Fibroblast of lung (primary cell): ENCODE data around the gene ARHGEF11. TPM values are rescaled to one million over a fixed set of nuclear protein-coding genes. Genes with fewer than 3 reads are reported as not detected.
A peak's percentile ranks its signal among the peaks of the same experiment; 100 is the strongest.

Source experiments
- DNase-seq, 2 donors: peaks; one replicate each; pipeline versions ENCODE4 v3.0.0 to v3.0.0-alpha.2; 2010; ENCODE audit warnings: low read depth in 2 of 2
- H2AFZ ChIP-seq: 2 replicates; pipeline ENCODE4 v1.5.1; 2012; ENCODE audit warnings: low read length, control low read depth, inconsistent platforms
- H3K27ac ChIP-seq: 2 replicates; pipeline ENCODE4 v1.5.1; 2011; ENCODE audit warnings: low read length, control low read depth; ENCODE audit not compliant: insufficient read depth
- H3K27me3 ChIP-seq: 2 replicates; pipeline ENCODE4 v1.5.1; 2011; ENCODE audit warnings: mild to moderate bottlenecking, low read length; ENCODE audit not compliant: control insufficient read depth, insufficient read depth
- H3K36me3 ChIP-seq: 2 replicates; pipeline ENCODE4 v1.5.1; 2011; ENCODE audit warnings: low read length; ENCODE audit not compliant: control insufficient read depth, insufficient read depth
- H3K4me1 ChIP-seq: 2 replicates; pipeline ENCODE4 v1.5.1; 2011; ENCODE audit warnings: low read length; ENCODE audit not compliant: control insufficient read depth, insufficient read depth; ENCODE audit errors: extremely low read depth
- H3K4me2 ChIP-seq: 2 replicates; pipeline ENCODE4 v1.5.1; 2011; ENCODE audit warnings: low read length, control low read depth; ENCODE audit not compliant: insufficient read depth; ENCODE audit errors: extremely low read depth
- H3K4me3 ChIP-seq, 4 experiments: fragments of 200-600 bp in 1 of 4; sonication (generic) in 1 of 4; replicated peaks in 1 of 4; 2 replicates each; pipeline ENCODE4 v1.5.1; 2011 to 2016; ENCODE audit warnings: low read length in 4 of 4, low read depth in 3 of 4, mild to moderate bottlenecking in 3 of 4, control low read depth in 2 of 4, inconsistent platforms in 1 of 4, mixed read lengths in 1 of 4; ENCODE audit not compliant: insufficient read depth in 1 of 4; ENCODE audit errors: control extremely low read depth in 1 of 4
- H3K79me2 ChIP-seq: 2 replicates; pipeline ENCODE4 v1.5.1; 2012; ENCODE audit warnings: mild to moderate bottlenecking, low read length, inconsistent platforms; ENCODE audit not compliant: control insufficient read depth, insufficient read depth
- H3K9ac ChIP-seq: 2 replicates; pipeline ENCODE4 v1.5.1; 2011; ENCODE audit warnings: mild to moderate bottlenecking, low read length, control low read depth; ENCODE audit not compliant: insufficient read depth
- H3K9me3 ChIP-seq: 2 replicates; pipeline ENCODE4 v1.5.1; 2012; ENCODE audit warnings: low read depth, low read length; ENCODE audit not compliant: control insufficient read depth, insufficient read depth
- H4K20me1 ChIP-seq: 2 replicates; pipeline ENCODE4 v1.5.1; 2011; ENCODE audit warnings: low read length; ENCODE audit not compliant: control insufficient read depth, insufficient read depth; ENCODE audit errors: extremely low read depth
- CTCF ChIP-seq, 2 donors: IDR thresholded peaks in 1 of 2; conservative IDR thresholded peaks in 1 of 2; 1 replicate in 1 of 2; 2 replicates in 1 of 2; pipeline ENCODE4 v1.5.1; 2011 to 2012; ENCODE audit warnings: low read length in 2 of 2, control low read depth in 1 of 2, inconsistent platforms in 1 of 2, low read depth in 1 of 2, mild to moderate bottlenecking in 1 of 2
- EZH2 ChIP-seq: IDR thresholded peaks from 2 replicates; pipeline ENCODE4 v1.5.1; 2012; ENCODE audit warnings: low read length, control low read depth, mild to moderate bottlenecking; ENCODE audit errors: missing control alignments
- polyA plus RNA-seq, 2 donors: library from polyadenylated mRNA; depleted of rRNA in 1 of 2; stranded (reverse) in 1 of 2; unstranded in 1 of 2; fragments of >200 nt; gene quantifications; 2 replicates each; pipeline ENCODE4 v1.2.1, GENCODE V29; 2011 to 2012; ENCODE audit warnings: missing spikeins in 1 of 2
- total RNA-seq: library from RNA; depleted of rRNA; stranded (reverse); fragments of >200 nt; gene quantifications from 2 replicates; pipeline ENCODE4 v1.2.1, GENCODE V29; 2014

The ARHGEF11 gene
- total and polyA plus RNA-seq, 2 donors (not counting 1 experiment from before 2014, with no cell fraction given), result 12.8 to 29.1 TPM

GRCh38 chr1:157004327-157004726 lies 41.2 kb downstream of the ARHGEF11 start:
- Histone ChIP-seq H2AFZ (no peak overlapping the region), H3K79me2 (peaks cover 3% of the 10 kb centered on the region), H3K27ac (no peak overlapping the region), H4K20me1 (no peaks in the 10 kb centered on the region), H3K4me3 (no peak overlapping the region), H3K4me2 (no peak overlapping the region), H3K36me3 (no peaks in the 10 kb centered on the region), H3K27me3 (no peaks in the 10 kb centered on the region), H3K4me1 (peaks cover 6% of the 10 kb centered on the region), H3K9me3 (no peaks in the 10 kb centered on the region), H3K9ac (no peak overlapping the region)
- DNase-seq, result no peak
- no peak for TF ChIP-seq EZH2

GRCh38 chr1:157001304-157001703 lies 44.2 kb downstream of the ARHGEF11 start:
- DNase-seq, result peak; percentile 19 to 37
- Histone ChIP-seq H3K27me3 (no peaks in the 10 kb centered on the region), H3K4me1 (no peaks in the 10 kb centered on the region), H3K4me3 (no peak overlapping the region), H3K36me3 (no peaks in the 10 kb centered on the region), H3K9ac (no peak overlapping the region), H3K4me2 (no peak overlapping the region), H3K9me3 (no peaks in the 10 kb centered on the region), H4K20me1 (no peaks in the 10 kb centered on the region), H3K79me2 (no peaks in the 10 kb centered on the region), H3K27ac (no peak overlapping the region), H2AFZ (no peak overlapping the region)
- TF ChIP-seq EZH2 (no peak), CTCF (conservative IDR thresholded peaks at IDR 0.05 in 1 of 2, IDR thresholded peaks at IDR 0.05 in 1 of 2; ENCODE audit: low read depth in 1 of 2, low read length in 2 of 2) (no peak)

- Histone ChIP-seq H3K36me3 (no peaks in the 10 kb centered on the region), H3K79me2 (no peaks in the 10 kb centered on the region), H3K27ac (no peak overlapping the region), H3K9me3 (no peaks in the 10 kb centered on the region), H3K9ac (no peak overlapping the region), H2AFZ (no peak overlapping the region), H3K4me1 (no peaks in the 10 kb centered on the region), H3K4me3 (no peak overlapping the region), H3K27me3 (no peaks in the 10 kb centered on the region), H3K4me2 (no peak overlapping the region), H4K20me1 (no peaks in the 10 kb centered on the region)
- TF ChIP-seq EZH2, result no peak
- no peak for TF ChIP-seq CTCF (conservative IDR thresholded peaks at IDR 0.05 in 1 of 2, IDR thresholded peaks at IDR 0.05 in 1 of 2; ENCODE audit: low read depth in 1 of 2, low read length in 2 of 2)
- DNase-seq, result peak in 1 of 2 donors; percentile 52
Observed at GRCh38 chr1:157000686-157001085, 44.9 kb downstream of the ARHGEF11 start.
